NCI-H526 (cell line): ENCODE measurements around the gene UBE2U.

ENCODE experiments used
- DNase-seq, 2 experiments: peaks; one replicate each; lab custom pipeline; 2025; lab: John Stamatoyannopoulos, UW

Gene UBE2U

DNA sequence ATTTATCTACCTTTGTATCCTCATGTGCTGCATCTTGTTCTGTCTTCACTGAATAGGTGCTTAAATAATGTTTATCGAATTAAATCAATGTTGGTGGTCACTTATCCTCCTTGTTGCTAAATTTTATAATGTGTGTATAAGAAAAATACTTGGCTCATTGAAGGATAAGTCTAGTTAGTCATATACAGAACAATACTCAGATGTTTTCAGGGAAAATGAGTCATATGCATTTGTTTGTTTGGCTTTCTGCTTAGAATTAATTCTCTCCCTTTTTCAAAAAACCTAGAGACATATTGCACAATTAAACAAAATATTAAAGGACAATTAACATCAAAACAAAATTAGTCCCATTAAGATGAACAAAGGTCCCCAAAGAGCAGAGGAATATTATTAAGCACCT, 89.0 kb downstream of the UBE2U start:
- no peak for DNase-seq

GRCh38 chr1:64293820-64294219, 90.4 kb downstream of the UBE2U start:
- no peak for DNase-seq

GRCh38 chr1:64295136-64295535, 91.7 kb downstream of the UBE2U start:
- DNase-seq = no peak

GRCh38 chr1:64295561-64295960, 92.1 kb downstream of the UBE2U start:
- no peak for DNase-seq

- DNase-seq = no peak
Observed at GRCh38 chr1:64296459-64296858, 93.0 kb downstream of the UBE2U start.

DNA sequence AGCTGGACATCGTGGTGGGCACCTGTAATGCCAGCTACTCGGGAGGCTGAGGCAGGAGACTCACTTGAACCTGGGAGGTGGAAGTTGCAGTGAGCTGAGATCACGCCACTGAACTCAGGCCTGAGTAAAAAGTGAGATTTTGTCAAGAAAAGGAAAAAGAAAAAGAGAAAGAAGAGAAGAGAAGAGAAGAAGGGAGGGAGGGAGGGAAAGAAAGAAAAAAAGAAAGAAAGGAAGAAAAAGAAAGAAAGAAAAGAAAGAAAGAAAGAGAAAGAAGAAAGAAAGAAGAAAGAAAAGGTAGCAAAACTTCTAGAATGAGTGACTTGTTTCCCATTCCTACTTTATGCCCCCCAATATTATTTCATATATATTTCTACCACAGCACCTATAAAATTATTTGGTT, 98.8 kb downstream of the UBE2U start:
- no peak for DNase-seq

GRCh38 chr1:64302971-64303370, 99.5 kb downstream of the UBE2U start:
- DNase-seq = no peak

DNA sequence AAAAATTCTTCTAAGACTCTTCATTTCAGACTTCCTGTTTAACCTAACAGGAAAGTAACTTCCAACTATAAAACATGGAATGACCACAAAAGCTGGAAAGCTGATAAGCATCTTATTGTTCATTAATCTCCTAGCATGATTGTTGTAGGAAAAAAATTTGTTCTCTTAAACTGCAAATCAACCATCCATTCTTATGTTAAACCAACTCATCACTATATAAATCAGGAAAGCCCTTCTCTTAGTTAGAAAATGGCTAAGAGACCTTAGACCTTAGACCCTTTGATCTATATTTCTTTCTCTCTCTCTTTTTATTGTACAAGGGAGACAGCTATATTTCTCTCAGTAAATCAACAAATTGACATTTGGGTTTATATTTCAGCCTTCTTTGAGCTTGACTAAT, 101.4 kb downstream of the UBE2U start:
- DNase-seq = no peak

DNA sequence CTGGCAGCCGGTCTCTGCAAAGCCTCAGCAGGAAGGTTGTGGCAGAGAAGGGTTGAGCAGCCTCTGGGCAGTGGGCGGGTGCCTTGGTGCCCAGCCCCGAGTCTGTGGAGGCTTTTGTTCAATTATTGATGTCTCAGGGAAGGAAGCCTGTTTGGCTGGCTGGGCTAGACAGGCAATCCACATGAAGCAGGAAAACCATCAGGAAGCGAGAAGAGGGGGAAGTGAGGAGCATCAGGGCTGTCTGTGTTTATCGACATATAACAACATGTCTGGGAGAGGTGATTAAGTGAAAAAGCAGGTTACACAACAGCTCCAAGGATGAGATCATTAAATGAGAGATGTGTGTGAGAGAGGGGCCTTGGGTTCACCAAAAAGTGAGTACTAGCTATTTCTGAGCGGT, 105.4 kb downstream of the UBE2U start:
- no peak for DNase-seq

DNA sequence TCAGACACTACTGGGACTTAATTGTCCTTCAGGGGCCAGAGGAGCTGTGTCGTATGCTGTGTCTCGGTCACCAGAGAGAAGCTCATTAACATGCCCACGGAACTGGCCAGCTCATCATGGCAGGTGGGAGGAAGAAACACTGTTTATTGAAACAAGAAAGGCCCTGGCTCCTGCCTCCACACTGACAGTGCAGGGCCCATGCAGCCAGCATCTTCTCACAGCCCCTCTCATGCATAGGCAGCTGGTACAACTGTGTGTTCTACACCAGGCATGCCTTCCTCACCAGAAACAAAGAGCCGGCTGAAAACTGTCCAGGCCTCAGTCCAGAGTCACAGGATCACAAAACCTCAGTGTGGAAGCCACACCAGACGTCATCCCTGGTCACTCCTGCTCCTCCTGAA, 106.0 kb downstream of the UBE2U start:
- DNase-seq = no peak

GRCh38 chr1:64310760-64311159, 107.3 kb downstream of the UBE2U start:
- no peak for DNase-seq

GRCh38 chr1:64312431-64312830, 109.0 kb downstream of the UBE2U start:
- no peak for DNase-seq

DNA sequence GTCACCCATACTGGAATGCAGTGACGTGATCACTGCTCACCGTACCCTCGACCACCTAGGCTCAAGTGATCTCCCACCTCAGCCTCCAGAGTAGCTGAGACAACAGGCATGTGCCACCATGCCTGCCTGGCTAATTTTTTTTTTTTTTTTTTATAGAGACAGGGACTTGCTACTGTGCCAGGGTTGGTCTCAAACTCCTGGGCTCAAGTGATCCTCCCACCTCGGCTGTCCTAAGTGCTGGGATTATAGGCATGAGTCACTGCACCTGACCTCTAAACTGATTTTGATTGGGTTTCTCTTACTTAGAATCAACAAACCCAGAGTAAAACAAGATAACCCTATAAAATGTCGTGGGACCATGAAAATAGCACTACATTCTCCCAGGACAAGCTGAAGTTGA, 112.0 kb downstream of the UBE2U start:
- DNase-seq = no peak
